OCI-LY1 (cell line): Measurements from ENCODE around the gene CDH4.

ENCODE experiments used
- EZH2 ChIP-seq: fragments of 200-600 bp; sonication (generic), shearing (Covaris generic); IDR thresholded peaks from 2 replicates; pipeline ENCODE4 v1.8.0; 2017; ENCODE audit warnings: borderline replicate concordance, mixed run types, mild to moderate bottlenecking, antibody characterized with exemption, low read length, moderate library complexity, mixed read lengths
- TF ChIP-seq, protein P1 (sequence below): fragments of 200-600 bp; sonication (generic), shearing (Covaris generic); IDR thresholded peaks from 2 replicates; pipeline ENCODE4 v1.5.1; 2017; ENCODE audit warnings: mild to moderate bottlenecking, antibody characterized with exemption, low read length, moderate library complexity, mixed read lengths

DNA sequence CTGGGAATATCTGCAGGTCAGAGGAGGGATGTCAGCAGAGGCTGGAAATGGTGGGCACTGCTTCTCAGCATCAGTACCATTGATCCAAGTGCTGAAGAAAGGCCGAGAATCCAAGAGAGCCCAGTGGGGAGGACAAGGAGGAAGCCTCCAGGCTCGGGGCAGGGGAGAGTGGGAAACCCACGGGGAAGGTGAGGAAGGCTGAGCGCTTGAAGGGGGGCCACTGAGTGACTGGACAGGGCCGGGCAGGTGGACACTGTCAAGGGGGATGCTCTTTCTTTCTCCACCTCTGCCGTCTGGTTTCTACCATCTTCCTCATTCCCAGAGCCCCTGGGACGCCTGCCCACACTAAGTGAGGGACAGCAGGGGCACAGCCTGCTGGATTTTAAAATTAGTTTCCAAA lies 335.0 kb downstream of the CDH4 start:
- no peak for TF ChIP-seq EZH2
- TF ChIP-seq, protein P1, sequence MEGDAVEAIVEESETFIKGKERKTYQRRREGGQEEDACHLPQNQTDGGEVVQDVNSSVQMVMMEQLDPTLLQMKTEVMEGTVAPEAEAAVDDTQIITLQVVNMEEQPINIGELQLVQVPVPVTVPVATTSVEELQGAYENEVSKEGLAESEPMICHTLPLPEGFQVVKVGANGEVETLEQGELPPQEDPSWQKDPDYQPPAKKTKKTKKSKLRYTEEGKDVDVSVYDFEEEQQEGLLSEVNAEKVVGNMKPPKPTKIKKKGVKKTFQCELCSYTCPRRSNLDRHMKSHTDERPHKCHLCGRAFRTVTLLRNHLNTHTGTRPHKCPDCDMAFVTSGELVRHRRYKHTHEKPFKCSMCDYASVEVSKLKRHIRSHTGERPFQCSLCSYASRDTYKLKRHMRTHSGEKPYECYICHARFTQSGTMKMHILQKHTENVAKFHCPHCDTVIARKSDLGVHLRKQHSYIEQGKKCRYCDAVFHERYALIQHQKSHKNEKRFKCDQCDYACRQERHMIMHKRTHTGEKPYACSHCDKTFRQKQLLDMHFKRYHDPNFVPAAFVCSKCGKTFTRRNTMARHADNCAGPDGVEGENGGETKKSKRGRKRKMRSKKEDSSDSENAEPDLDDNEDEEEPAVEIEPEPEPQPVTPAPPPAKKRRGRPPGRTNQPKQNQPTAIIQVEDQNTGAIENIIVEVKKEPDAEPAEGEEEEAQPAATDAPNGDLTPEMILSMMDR, result no peak
